GM12878 (cell line): ENCODE measurements around the gene IQCF6.

Experiments used
- ATF7 ChIP-seq: fragments of 450-650 bp; IDR thresholded peaks from 2 replicates; pipeline ENCODE4 v1.6.1; 2016; ENCODE audit warnings: low read depth, mild to moderate bottlenecking
- NR2C1 ChIP-seq: fragments of 450-650 bp; IDR thresholded peaks from 2 replicates; pipeline ENCODE4 v1.6.1; 2017; ENCODE audit warnings: antibody characterized with exemption, mild to moderate bottlenecking, moderate library complexity
- POLR2AphosphoS5 ChIP-seq: IDR thresholded peaks from 2 replicates; pipeline ENCODE4 v1.6.1; 2011; ENCODE audit warnings: mild to moderate bottlenecking, low read length, inconsistent platforms
- SP1 ChIP-seq: IDR thresholded peaks from one replicate; pipeline ENCODE4 v1.6.1; 2011; ENCODE audit warnings: low read depth, low read length
- TARDBP ChIP-seq: IDR thresholded peaks from 2 replicates; pipeline ENCODE4 v1.6.1; 2016; ENCODE audit warnings: borderline replicate concordance
- YY1 ChIP-seq: IDR thresholded peaks from 2 replicates; pipeline ENCODE4 v1.6.1; 2011; ENCODE audit warnings: low read depth, mild to moderate bottlenecking, low read length

GRCh38 chr3:51816723-51817122 is 37.7 kb upstream of the IQCF6 start:
- TF ChIP-seq NR2C1, result no peak
- no peak for TF ChIP-seq POLR2AphosphoS5
- no peak for TF ChIP-seq SP1
- TF ChIP-seq TARDBP, result no peak
- no peak for TF ChIP-seq ATF7
- TF ChIP-seq YY1, result no peak
